ENCODE measurements around the gene HINFP. TPM values are rescaled to one million over a fixed set of nuclear protein-coding genes. Genes with fewer than 3 reads are reported as not detected.

The HINFP gene
- total and polyA plus RNA-seq, 9 of the 15 experiments (the other 6 are each of a cell fraction or from before 2014, with no cell fraction given) = 13.8 to 34.1 (median 22.5) TPM

- TF ChIP-seq PKNOX1 (IDR thresholded peaks at IDR 0.05) (no peak), KAT7 (CRISPR knock-in tag; IDR thresholded peaks at IDR 0.05; ENCODE audit: borderline replicate concordance) (no peak; the same call in 1 of the 2 replicates), TEAD2 (tag; IDR thresholded peaks at IDR 0.05) (no peak), PCBP1 (IDR thresholded peaks at IDR 0.05; ENCODE audit: low read depth, low read length, poor library complexity, severe bottlenecking) (peak; percentile 89), BRD9 (IDR thresholded peaks at IDR 0.05; ENCODE audit: low read depth, partially characterized antibody) (no peak), GABPB1 (CRISPR knock-in tag; IDR thresholded peaks at IDR 0.05) (no peak), ILF3 (IDR thresholded peaks at IDR 0.05; ENCODE audit: borderline replicate concordance) (no peak; the same call in 1 of the 2 replicates), TEAD1 (CRISPR knock-in tag; IDR thresholded peaks at IDR 0.05) (peak; percentile 11 to 52; a peak in 2 of 4 replicates), CREB3L1 (IDR thresholded peaks at IDR 0.05; ENCODE audit: borderline replicate concordance, low read depth) (no peak), CEBPZ (IDR thresholded peaks at IDR 0.05; ENCODE audit: borderline replicate concordance, low read depth, low read length) (no peak), FOXJ2 (tag; IDR thresholded peaks at IDR 0.05) (0 out of 2 replicates have a peak, but pooled peaks have one; percentile 11), DLX4 (CRISPR knock-in tag; IDR thresholded peaks at IDR 0.05) (no peak), SAP30 (IDR thresholded peaks at IDR 0.05; ENCODE audit: borderline replicate concordance, insufficient read depth, low read depth, low read length, poor library complexity, severe bottlenecking) (peak; percentile 52), TAL1 (IDR thresholded peaks at IDR 0.05) (no peak), MECOM (CRISPR knock-in tag; IDR thresholded peaks at IDR 0.05) (no peak), FOXP4 (CRISPR knock-in tag; IDR thresholded peaks at IDR 0.05; ENCODE audit: borderline replicate concordance) (no peak; the same call in 1 of the 2 replicates), ZNF165 (CRISPR knock-in tag; IDR thresholded peaks at IDR 0.05; ENCODE audit: borderline replicate concordance) (no peak), ZNF444 (CRISPR knock-in tag; IDR thresholded peaks at IDR 0.05) (no peak)
Observed at GRCh38 chr11:119093942-119094815, 27.2 kb upstream of the HINFP start (continued).
